K562 (cell line): ENCODE data around the gene AMPD1. TPM values are rescaled to one million over a fixed set of nuclear protein-coding genes. Genes with fewer than 3 reads are reported as not detected.

Source experiments
- CREM ChIP-seq: IDR thresholded peaks from 2 replicates; pipeline ENCODE4 v1.6.1; 2014; ENCODE audit warnings: antibody characterized with exemption, low read depth
- ETV1 ChIP-seq: fragments of 450-650 bp; conservative IDR thresholded peaks from 2 replicates; pipeline ENCODE4 v1.6.1; 2016; ENCODE audit warnings: missing genetic modification characterization, control low read depth, low read depth, missing compliant biosample characterization
- HDAC2 ChIP-seq: fragments of 450-650 bp; IDR thresholded peaks from 2 replicates; pipeline ENCODE4 v1.6.1; 2016; ENCODE audit warnings: mild to moderate bottlenecking
- KDM4B ChIP-seq, 2 experiments: fragments of 450-650 bp in 1 of 2; sonication (generic) in 1 of 2; IDR thresholded peaks; 2 replicates each; pipeline ENCODE4 v1.6.1; 2016 to 2017; ENCODE audit warnings: borderline replicate concordance in 2 of 2, antibody characterized with exemption in 1 of 2, low read depth in 1 of 2, mild to moderate bottlenecking in 1 of 2
- MBD2 ChIP-seq: sonication (generic); IDR thresholded peaks from 2 replicates; pipeline ENCODE4 v1.6.1; 2016; ENCODE audit warnings: low read depth, borderline replicate concordance
- PURB ChIP-seq: sonication (generic); formaldehyde crosslinking; IDR thresholded peaks from 2 replicates; pipeline ENCODE4 v1.9.0; 2021; ENCODE audit warnings: low read depth, mild to moderate bottlenecking, missing genetic modification reagents
- RBBP5 ChIP-seq: fragments of 200-600 bp; sonication (generic); IDR thresholded peaks from 2 replicates; pipeline ENCODE4 v1.6.1; 2012; ENCODE audit warnings: borderline replicate concordance, mild to moderate bottlenecking, low read length, control low read depth, inconsistent platforms; ENCODE audit not compliant: insufficient read depth, poor library complexity, severe bottlenecking
- REST ChIP-seq, 2 experiments: fragments of 450-650 bp; formaldehyde crosslinking in 1 of 2; IDR thresholded peaks; 2 replicates each; pipeline versions ENCODE4 v1.4.0 to v1.6.1; 2014 to 2020; ENCODE audit warnings: mild to moderate bottlenecking in 2 of 2, borderline replicate concordance in 1 of 2, low read depth in 1 of 2
- SAFB ChIP-seq: fragments of 200-400 bp; formaldehyde crosslinking; IDR thresholded peaks from 2 replicates; pipeline ENCODE4 v1.6.1; 2017; ENCODE audit warnings: low read depth, low read length, borderline replicate concordance
- SETDB1 ChIP-seq: IDR thresholded peaks from one replicate; pipeline ENCODE4 v1.6.1; 2012; ENCODE audit warnings: low read length, control low read depth, inconsistent platforms
- SMARCE1 ChIP-seq: fragments of 450-650 bp; IDR thresholded peaks from 2 replicates; pipeline ENCODE4 v1.7.1; 2016; ENCODE audit warnings: mild to moderate bottlenecking
- ZNF12 ChIP-seq: sonication (generic); formaldehyde crosslinking; IDR thresholded peaks from 2 replicates; pipeline ENCODE4 v1.4.0; 2020; ENCODE audit warnings: mild to moderate bottlenecking, missing genetic modification reagents
- ZNF140 ChIP-seq: fragments of 250-450 bp; sonication (Bioruptor Pico); IDR thresholded peaks from 2 replicates; pipeline ENCODE4 v1.8.0; 2021; ENCODE audit warnings: moderate library complexity, mild to moderate bottlenecking, inconsistent platforms
- ZNF408 ChIP-seq: fragments of 250-450 bp; sonication (Bioruptor Pico); IDR thresholded peaks from 2 replicates; pipeline ENCODE4 v1.4.0; 2020; ENCODE audit warnings: low read depth, mild to moderate bottlenecking, moderate library complexity
- ZNF507 ChIP-seq: conservative IDR thresholded peaks from 2 replicates; pipeline ENCODE4 v1.6.1; 2017; ENCODE audit warnings: missing genetic modification characterization, missing compliant biosample characterization
- polyA plus RNA-seq, 8 experiments: library from polyadenylated mRNA; depleted of rRNA in 4 of 8; stranded (reverse) in 5 of 8; unstranded in 3 of 8; fragments of >200 nt; fragmentation: Nextera tagmentation in 2 of 8; fragmentation: Illumina TruSeq in 1 of 8; extraction: Ambion mirVana in 2 of 8; extraction: Trizol in 1 of 8; gene quantifications; 2 replicates each; pipeline versions ENCODE4 v1.2.1 to v1.2.3, GENCODE V29; 2011 to 2014; ENCODE audit warnings: inconsistent platforms in 1 of 8, missing spikeins in 1 of 8
- total RNA-seq, 7 experiments: library from RNA; depleted of rRNA in 6 of 7; stranded (reverse); fragments of >200 nt in 6 of 7; fragmentation: Illumina TruSeq in 2 of 7; extraction: Trizol in 2 of 7; gene quantifications; 2 replicates each; pipeline versions ENCODE4 v1.2.1 to v1.2.3, GENCODE V29; 2011 to 2021; ENCODE audit warnings: low replicate concordance in 1 of 7
- TF ChIP-seq, protein P1 (sequence below): sonication (generic); formaldehyde crosslinking; IDR thresholded peaks from 2 replicates; pipeline ENCODE4 v1.8.0; 2023; ENCODE audit warnings: mild to moderate bottlenecking, missing genetic modification reagents

Gene AMPD1
- total and polyA plus RNA-seq, 9 of the 15 experiments (the other 6 are each of a cell fraction or from before 2014, with no cell fraction given), result 0.04 to 0.17 TPM; not detected in 7

- TF ChIP-seq PURB (CRISPR knock-in tag) (no peak), SETDB1 (no peak), HDAC2 (no peak), SAFB (no peak), REST (IDR thresholded peaks at IDR 0.05; ENCODE audit: borderline replicate concordance) (no peak), REST (CRISPR knock-in tag; IDR thresholded peaks at IDR 0.05; ENCODE audit: low read depth) (no peak), ZNF140 (CRISPR knock-in tag) (no peak), ZNF408 (CRISPR knock-in tag) (no peak), ZNF507 (tag) (no peak), CREM (peak; percentile 10; the same call in 1 of the 2 replicates), MBD2 (no peak), RBBP5 (no peak), ZNF12 (CRISPR knock-in tag) (no peak), SMARCE1 (no peak), KDM4B (IDR thresholded peaks at IDR 0.05; ENCODE audit: borderline replicate concordance in 2 of 2, low read depth in 1 of 2) (0 out of 4 replicates have a peak, but pooled peaks of 1 of the 2 experiments have one; percentile 56), ETV1 (tag) (no peak)
- TF ChIP-seq, protein P1, sequence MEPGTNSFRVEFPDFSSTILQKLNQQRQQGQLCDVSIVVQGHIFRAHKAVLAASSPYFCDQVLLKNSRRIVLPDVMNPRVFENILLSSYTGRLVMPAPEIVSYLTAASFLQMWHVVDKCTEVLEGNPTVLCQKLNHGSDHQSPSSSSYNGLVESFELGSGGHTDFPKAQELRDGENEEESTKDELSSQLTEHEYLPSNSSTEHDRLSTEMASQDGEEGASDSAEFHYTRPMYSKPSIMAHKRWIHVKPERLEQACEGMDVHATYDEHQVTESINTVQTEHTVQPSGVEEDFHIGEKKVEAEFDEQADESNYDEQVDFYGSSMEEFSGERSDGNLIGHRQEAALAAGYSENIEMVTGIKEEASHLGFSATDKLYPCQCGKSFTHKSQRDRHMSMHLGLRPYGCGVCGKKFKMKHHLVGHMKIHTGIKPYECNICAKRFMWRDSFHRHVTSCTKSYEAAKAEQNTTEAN, result no peak
Measured at GRCh38 chr1:114670083-114671010, 25.0 kb downstream of the AMPD1 start (continued).
